ENCODE data around the gene CDHR1. TPM values are rescaled to one million over a fixed set of nuclear protein-coding genes. Genes with fewer than 3 reads are reported as not detected.

The CDHR1 gene
- total RNA-seq, 1 donor from 2014 or later: 0.96 TPM

DNA sequence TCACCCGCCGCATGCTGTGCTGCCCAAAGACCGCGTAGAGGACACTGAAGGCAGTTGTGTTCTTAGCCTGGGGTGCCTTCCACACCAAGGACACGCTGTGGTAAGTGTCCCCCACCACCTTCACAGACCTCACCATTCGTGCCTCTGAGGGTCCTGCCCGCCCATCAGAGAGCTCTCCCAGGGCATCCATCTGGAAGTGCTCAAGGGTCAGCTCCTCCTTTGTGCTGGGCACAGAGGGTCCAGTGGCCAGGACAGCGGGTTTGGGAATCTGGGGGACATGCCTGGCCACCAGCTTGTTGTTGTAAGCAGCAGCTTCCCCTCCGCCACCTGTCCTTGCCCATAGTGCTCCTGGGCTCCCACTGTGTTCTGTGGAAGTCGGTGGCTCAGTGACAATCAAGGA lies 38.0 kb downstream of the CDHR1 start:
- Mint-ChIP-seq H3K4me3 (ENCODE audit: low read depth) (no peak overlapping the region), H3K27me3 (peaks cover 29% of the 10 kb centered on the region), H3K9me3 (ENCODE audit: low read depth) (no peaks in the 10 kb centered on the region), H3K27ac (no peak overlapping the region), H3K4me1 (ENCODE audit: low read depth) (no peaks in the 10 kb centered on the region), H3K36me3 (ENCODE audit: insufficient read depth) (no peaks in the 10 kb centered on the region)
- TF ChIP-seq, protein P1, sequence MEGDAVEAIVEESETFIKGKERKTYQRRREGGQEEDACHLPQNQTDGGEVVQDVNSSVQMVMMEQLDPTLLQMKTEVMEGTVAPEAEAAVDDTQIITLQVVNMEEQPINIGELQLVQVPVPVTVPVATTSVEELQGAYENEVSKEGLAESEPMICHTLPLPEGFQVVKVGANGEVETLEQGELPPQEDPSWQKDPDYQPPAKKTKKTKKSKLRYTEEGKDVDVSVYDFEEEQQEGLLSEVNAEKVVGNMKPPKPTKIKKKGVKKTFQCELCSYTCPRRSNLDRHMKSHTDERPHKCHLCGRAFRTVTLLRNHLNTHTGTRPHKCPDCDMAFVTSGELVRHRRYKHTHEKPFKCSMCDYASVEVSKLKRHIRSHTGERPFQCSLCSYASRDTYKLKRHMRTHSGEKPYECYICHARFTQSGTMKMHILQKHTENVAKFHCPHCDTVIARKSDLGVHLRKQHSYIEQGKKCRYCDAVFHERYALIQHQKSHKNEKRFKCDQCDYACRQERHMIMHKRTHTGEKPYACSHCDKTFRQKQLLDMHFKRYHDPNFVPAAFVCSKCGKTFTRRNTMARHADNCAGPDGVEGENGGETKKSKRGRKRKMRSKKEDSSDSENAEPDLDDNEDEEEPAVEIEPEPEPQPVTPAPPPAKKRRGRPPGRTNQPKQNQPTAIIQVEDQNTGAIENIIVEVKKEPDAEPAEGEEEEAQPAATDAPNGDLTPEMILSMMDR (IDR thresholded peaks at IDR 0.05; ENCODE audit: unreplicated experiment): no peak
- DNase-seq (ENCODE audit: low spot score, unreplicated experiment): no peak

DNA sequence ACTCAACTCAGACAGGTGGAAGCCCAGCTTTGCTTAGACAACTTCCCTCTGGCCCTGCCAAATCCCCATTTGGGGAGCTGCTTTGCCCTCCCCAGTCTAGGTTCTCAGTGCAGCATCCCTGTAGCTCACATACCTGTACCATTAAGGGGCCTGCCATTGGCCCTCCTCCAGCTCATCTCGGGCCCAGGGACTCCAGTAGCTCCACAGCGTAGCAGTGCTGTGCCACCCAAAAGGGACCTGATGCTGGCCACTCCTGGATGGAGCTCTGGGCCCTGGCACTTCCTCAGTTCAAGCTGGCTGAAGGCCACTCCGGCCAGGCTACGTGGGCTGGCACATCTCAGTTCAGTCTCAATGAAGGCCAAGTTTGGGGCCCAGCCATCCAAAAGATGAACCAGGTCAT lies 39.6 kb downstream of the CDHR1 start:
- Mint-ChIP-seq H3K36me3 (ENCODE audit: insufficient read depth) (no peaks in the 10 kb centered on the region), H3K4me1 (ENCODE audit: low read depth) (no peaks in the 10 kb centered on the region), H3K9me3 (ENCODE audit: low read depth) (no peaks in the 10 kb centered on the region), H3K27me3 (peaks cover 27% of the 10 kb centered on the region), H3K4me3 (ENCODE audit: low read depth) (no peak overlapping the region), H3K27ac (no peak overlapping the region)
- no peak for DNase-seq (ENCODE audit: low spot score, unreplicated experiment)
- TF ChIP-seq, protein P1 (IDR thresholded peaks at IDR 0.05; ENCODE audit: unreplicated experiment): no peak

DNA sequence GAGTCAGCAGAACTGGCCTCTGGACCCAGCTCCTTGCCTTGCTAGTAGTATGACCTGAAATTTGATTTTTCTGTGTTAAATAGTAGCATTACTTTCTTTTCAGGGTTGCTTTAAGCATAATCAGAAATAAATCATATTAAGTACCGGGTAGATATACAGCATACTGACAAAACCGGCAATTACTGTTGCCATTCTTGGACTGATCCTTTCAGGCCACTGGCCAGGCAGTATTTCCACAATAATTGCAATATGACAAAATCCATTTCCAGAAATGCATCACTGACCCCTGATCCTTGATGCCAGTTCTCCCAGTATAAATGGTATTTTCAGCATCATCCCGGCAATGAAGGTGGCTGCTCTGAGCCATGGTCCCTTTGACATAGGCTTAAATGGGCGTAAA lies 40.1 kb downstream of the CDHR1 start:
- TF ChIP-seq, protein P1 (IDR thresholded peaks at IDR 0.05; ENCODE audit: unreplicated experiment): no peak
- H3K4me3 Mint-ChIP-seq (ENCODE audit: low read depth): no peak overlapping the region
- DNase-seq (ENCODE audit: low spot score, unreplicated experiment): no peak
- no peaks in the 10 kb centered on the region for H3K4me1 Mint-ChIP-seq (ENCODE audit: low read depth)
- no peaks in the 10 kb centered on the region for H3K36me3 Mint-ChIP-seq (ENCODE audit: insufficient read depth)
- no peaks in the 10 kb centered on the region for H3K9me3 Mint-ChIP-seq (ENCODE audit: low read depth)
- H3K27me3 Mint-ChIP-seq: peaks cover 29% of the 10 kb centered on the region
- no peak overlapping the region for H3K27ac Mint-ChIP-seq

DNA sequence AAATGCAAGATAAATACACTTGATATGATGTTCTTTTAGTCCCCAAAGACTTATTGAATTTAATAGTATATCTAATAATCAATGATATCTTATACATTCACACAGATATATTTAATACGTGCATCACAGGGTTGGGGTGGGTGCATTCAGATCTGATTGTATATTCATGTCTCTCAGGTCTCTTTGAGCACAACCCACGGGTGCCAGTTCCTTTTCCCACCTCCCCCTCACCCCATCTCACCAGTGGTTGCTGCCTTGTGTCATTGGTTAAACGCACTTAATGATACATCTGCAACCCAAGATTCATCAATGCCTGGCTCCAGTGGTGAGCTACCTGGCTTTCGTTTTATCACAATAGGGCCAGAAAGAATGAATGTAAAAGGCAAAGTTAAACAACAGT lies 40.8 kb downstream of the CDHR1 start:
- no peaks in the 10 kb centered on the region for H3K4me1 Mint-ChIP-seq (ENCODE audit: low read depth)
- TF ChIP-seq, protein P1 (IDR thresholded peaks at IDR 0.05; ENCODE audit: unreplicated experiment): no peak
- H3K4me3 Mint-ChIP-seq (ENCODE audit: low read depth): no peak overlapping the region
- DNase-seq (ENCODE audit: low spot score, unreplicated experiment): no peak
- H3K27me3 Mint-ChIP-seq: peaks cover 27% of the 10 kb centered on the region
- H3K9me3 Mint-ChIP-seq (ENCODE audit: low read depth): no peaks in the 10 kb centered on the region
- no peaks in the 10 kb centered on the region for H3K36me3 Mint-ChIP-seq (ENCODE audit: insufficient read depth)
- H3K27ac Mint-ChIP-seq: no peak overlapping the region

DNA sequence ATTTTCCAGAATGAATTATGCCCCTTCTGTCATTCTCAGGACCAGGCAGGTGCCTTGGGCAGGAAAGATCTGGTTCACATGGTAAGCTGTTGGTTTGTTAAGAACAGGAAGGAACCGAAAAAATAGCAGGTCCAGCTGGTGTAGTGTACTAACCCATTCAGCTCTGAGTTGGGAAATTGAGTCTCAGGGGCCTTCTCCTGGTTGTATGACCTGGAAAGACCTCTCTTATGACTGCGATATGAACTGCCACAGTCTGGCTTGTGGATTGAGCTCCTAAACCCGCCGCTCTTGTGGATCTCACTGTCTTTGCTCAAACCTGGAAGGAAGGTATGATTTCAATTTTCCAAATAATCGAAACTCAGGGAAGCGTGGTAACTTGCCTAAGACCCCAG lies 42.5 kb downstream of the CDHR1 start:
- H3K27ac Mint-ChIP-seq: no peak overlapping the region
- H3K36me3 Mint-ChIP-seq (ENCODE audit: insufficient read depth): no peaks in the 10 kb centered on the region
- H3K4me3 Mint-ChIP-seq (ENCODE audit: low read depth): no peak overlapping the region
- no peak for DNase-seq (ENCODE audit: low spot score, unreplicated experiment)
- H3K4me1 Mint-ChIP-seq (ENCODE audit: low read depth): no peaks in the 10 kb centered on the region
- TF ChIP-seq, protein P1 (IDR thresholded peaks at IDR 0.05; ENCODE audit: unreplicated experiment): no peak
- H3K9me3 Mint-ChIP-seq (ENCODE audit: low read depth): no peaks in the 10 kb centered on the region
- peaks cover 31% of the 10 kb centered on the region for H3K27me3 Mint-ChIP-seq

Measured in progenitor cell of endocrine pancreas (in vitro differentiated cells).